ENCODE data around the gene IFNAR2. TPM values are rescaled to one million over a fixed set of nuclear protein-coding genes. Genes with fewer than 3 reads are reported as not detected.

IFNAR2 gene
- total RNA-seq, 1 experiment from 2014 or later: 7.9 TPM

DNA sequence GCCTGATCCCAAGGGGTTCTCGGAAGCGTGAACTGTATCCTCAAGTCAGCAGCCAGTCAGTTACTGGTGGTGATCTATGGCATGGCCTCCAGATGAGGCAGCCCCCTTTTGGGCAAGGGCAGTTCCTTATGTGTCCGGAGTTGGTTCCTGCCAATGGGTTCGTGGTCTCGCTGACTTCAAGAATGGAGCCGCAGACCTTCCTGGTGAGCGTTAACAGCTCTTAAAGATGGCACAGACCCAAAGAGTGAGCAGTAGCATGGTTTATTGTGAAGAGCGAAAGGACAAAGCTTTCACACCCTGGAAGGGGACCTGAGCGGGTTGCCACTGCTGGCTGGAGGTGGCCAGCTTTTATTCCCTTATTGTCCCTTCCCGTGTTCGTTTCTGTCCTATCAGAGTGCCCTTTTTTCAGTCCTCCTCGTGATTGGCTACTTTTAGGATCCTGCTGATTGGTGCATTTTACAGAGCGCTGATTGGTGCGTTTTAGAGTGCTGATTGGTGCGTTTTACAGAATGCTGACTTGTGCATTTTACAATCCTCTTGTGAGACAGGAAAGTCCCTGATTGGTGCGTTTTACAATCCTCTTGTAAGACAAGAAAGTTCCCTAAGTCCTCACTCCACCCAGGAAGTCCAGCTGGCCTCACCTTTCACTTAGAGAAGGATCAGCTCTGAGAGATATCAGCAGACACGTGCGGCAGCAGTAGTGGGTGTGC lies 27.5 kb downstream of the IFNAR2 start:
- in situ Hi-C loops (cut with HindIII; ENCODE audit: low pct_unique_long_range_greater_than_20kb, low sequenced_read_pairs): no loop called here
- no peak for DNase-seq (ENCODE audit: low read depth, low spot score)

DNA sequence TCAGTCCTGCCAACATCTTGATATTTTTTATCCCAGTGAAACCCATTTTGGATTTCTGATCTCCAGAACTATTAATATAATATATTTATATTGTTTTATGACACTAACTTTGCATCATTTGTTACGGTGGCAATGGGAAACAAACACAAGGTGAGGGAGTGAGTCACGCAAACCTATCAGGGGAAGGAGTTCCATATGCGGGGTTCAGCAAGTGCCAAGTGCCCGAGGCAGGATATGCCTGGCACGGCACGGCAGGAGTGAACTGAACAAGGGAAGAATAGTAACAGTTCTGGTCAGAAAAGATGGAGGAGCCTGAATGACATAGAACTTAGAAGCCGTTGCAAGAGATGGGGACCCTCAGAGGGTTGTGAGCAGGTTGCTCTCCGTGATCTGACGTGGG lies 28.7 kb downstream of the IFNAR2 start:
- DNase-seq (ENCODE audit: low read depth, low spot score): no peak
- in situ Hi-C loops (cut with HindIII; ENCODE audit: low pct_unique_long_range_greater_than_20kb, low sequenced_read_pairs): no loop called here

- DNase-seq (ENCODE audit: low read depth, low spot score): peak; percentile 15
- in situ Hi-C loops (cut with HindIII; ENCODE audit: low pct_unique_long_range_greater_than_20kb, low sequenced_read_pairs): no loop called here
Observed at GRCh38 chr21:33259428-33259827, 29.7 kb downstream of the IFNAR2 start.

DNA sequence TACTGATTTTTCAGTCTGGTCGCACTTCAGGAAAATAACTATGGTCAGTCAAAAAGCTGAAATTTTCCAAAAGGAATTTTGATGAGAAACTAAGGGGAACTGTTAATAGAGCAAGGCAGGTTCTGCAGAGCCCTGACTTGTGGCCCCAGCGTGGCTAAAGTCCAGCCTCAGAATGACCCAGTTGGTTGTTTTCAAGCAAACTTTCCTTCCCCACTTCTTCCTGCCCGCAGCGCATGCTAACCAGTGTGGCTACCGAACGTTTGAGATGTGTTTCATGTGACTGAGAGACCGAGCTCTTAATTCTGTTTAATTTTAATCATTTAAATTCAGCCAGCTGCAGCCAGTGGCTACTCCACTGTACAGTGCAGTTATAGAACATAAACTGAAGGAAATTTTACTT lies 30.3 kb downstream of the IFNAR2 start:
- peak; percentile 2 for DNase-seq (ENCODE audit: low read depth, low spot score)
- in situ Hi-C loops (cut with HindIII; ENCODE audit: low pct_unique_long_range_greater_than_20kb, low sequenced_read_pairs): no loop called here

DNA sequence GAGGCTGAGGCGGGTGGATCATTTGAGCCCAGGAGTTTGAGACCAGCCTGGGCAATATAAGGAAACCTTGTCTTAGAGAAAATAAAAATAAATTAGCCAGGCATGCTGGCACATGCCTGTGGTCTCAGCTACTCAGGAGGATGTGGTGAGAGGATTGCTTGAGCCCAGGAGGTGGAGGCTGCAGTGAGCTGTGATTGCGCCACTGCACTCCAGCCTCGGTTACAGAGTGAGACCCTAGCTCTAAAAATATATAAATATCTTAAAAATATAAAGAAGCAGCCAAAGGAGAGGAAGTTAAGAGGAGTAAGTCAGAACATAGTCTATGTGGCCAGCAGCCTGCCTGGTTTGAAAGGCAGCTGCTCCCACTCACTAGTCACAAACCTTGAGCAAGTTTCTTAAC lies 31.9 kb downstream of the IFNAR2 start:
- in situ Hi-C loops (cut with HindIII; ENCODE audit: low pct_unique_long_range_greater_than_20kb, low sequenced_read_pairs): no loop called here
- peak; percentile 9 for DNase-seq (ENCODE audit: low read depth, low spot score)

DNA sequence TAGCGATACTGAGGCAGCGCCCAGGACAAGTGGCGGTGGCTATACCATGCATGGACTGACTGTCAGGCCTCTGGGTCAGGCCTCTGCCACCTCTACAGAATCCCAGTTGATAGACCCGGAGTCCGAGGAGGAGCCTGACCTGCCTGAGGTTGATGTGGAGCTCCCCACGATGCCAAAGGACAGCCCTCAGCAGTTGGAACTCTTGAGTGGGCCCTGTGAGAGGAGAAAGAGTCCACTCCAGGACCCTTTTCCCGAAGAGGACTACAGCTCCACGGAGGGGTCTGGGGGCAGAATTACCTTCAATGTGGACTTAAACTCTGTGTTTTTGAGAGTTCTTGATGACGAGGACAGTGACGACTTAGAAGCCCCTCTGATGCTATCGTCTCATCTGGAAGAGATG lies 33.2 kb downstream of the IFNAR2 start:
- DNase-seq (ENCODE audit: low read depth, low spot score): no peak
- in situ Hi-C loops (cut with HindIII; ENCODE audit: low pct_unique_long_range_greater_than_20kb, low sequenced_read_pairs): no loop called here

- no peak for DNase-seq (ENCODE audit: low read depth, low spot score)
- in situ Hi-C loops (cut with HindIII; ENCODE audit: low pct_unique_long_range_greater_than_20kb, low sequenced_read_pairs): no loop called here
Observed at GRCh38 chr21:33264561-33264960, 34.8 kb downstream of the IFNAR2 start.

GRCh38 chr21:33265664-33266049 lies 35.9 kb downstream of the IFNAR2 start:
- no peak for DNase-seq (ENCODE audit: low read depth, low spot score)
- in situ Hi-C loops (cut with HindIII; ENCODE audit: low pct_unique_long_range_greater_than_20kb, low sequenced_read_pairs): no loop called here

GRCh38 chr21:33266050-33266788 lies 36.5 kb downstream of the IFNAR2 start, which contains the start of gene IL10RB:
IL10RB (plus strand) TSS chr21:33266367; CDS start chr21:33266466, 99 bp downstream.
- in situ Hi-C loops (cut with HindIII; ENCODE audit: low pct_unique_long_range_greater_than_20kb, low sequenced_read_pairs): no loop called here
- peak; percentile 36 for DNase-seq (ENCODE audit: low read depth, low spot score)

DNA sequence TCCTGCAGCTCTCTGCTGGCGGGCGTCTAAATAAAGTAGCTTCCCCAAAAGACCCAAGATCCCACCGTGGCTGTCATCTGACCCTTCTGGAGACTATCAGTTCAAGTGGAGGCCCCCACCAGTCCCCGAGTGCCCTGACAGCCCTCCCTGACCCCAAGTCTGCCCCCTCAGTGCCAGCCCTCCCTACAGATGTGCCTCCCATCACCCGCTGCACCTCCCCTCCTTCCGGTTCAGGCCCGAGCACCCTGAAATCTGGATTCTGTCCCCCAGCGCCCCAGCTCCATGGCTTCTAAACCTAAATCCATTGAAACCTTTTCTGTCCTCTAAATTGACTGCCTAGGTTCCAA lies 37.0 kb downstream of the IFNAR2 start:
- in situ Hi-C loops (cut with HindIII; ENCODE audit: low pct_unique_long_range_greater_than_20kb, low sequenced_read_pairs): no loop called here

DNA sequence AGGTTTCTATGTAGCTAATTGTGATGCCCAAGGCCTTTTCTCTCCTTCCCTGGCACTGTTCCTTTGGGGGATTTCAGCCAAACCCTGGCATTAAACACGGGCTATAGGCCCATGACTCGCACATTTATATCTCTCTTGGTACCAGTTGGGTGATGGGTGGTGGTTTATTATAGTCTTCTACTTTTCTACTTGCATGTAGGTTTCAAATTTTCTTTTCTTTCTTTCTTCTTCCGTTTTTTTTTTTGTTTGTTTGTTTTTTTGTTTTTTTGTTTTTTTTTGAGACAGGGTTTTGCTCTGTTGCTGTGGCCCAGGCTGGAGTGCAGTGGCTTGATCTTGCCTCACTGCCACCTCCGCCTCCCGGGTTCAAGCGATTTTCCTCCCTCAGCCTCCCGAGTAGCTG lies 37.5 kb downstream of the IFNAR2 start:
- no peak for DNase-seq (ENCODE audit: low read depth, low spot score)
- in situ Hi-C loops (cut with HindIII; ENCODE audit: low pct_unique_long_range_greater_than_20kb, low sequenced_read_pairs): no loop called here

More for the DNA sequence above, 37.0 kb downstream of the IFNAR2 start:
- no peak for DNase-seq (ENCODE audit: low read depth, low spot score)

GRCh38 chr21:33268393-33268736 lies 38.6 kb downstream of the IFNAR2 start:
- no peak for DNase-seq (ENCODE audit: low read depth, low spot score)
- in situ Hi-C loops (cut with HindIII; ENCODE audit: low pct_unique_long_range_greater_than_20kb, low sequenced_read_pairs): no loop called here

- in situ Hi-C loops (cut with HindIII; ENCODE audit: low pct_unique_long_range_greater_than_20kb, low sequenced_read_pairs): no loop called here
- DNase-seq (ENCODE audit: low read depth, low spot score): no peak
Observed at GRCh38 chr21:33268737-33269441, 39.2 kb downstream of the IFNAR2 start.

- in situ Hi-C loops (cut with HindIII; ENCODE audit: low pct_unique_long_range_greater_than_20kb, low sequenced_read_pairs): no loop called here
- no peak for DNase-seq (ENCODE audit: low read depth, low spot score)
Observed at GRCh38 chr21:33270986-33271385, 41.2 kb downstream of the IFNAR2 start.

- DNase-seq (ENCODE audit: low read depth, low spot score): no peak
- in situ Hi-C loops (cut with HindIII; ENCODE audit: low pct_unique_long_range_greater_than_20kb, low sequenced_read_pairs): no loop called here
Observed at GRCh38 chr21:33273044-33273443, 43.3 kb downstream of the IFNAR2 start.

DNA sequence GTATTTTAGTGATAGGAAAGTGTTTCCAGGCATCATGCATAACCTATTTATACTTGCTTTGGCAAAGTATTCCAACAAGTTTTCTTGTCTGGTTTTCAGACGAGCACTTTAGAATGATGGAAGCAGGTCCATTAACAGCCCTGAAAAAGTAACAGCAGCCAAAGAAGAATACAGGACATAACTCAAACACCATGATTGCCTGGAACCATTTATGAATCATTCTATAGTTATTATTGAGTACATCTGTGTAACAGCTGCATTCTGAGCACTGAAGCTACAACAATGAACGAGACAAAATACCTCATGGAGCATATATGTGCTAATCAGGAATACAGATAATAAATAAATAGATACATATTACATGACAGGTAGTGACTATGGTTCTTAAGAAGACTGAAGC lies 49.0 kb downstream of the IFNAR2 start:
- DNase-seq (ENCODE audit: low read depth, low spot score): no peak
- in situ Hi-C loops (cut with HindIII; ENCODE audit: low pct_unique_long_range_greater_than_20kb, low sequenced_read_pairs): no loop called here

DNA sequence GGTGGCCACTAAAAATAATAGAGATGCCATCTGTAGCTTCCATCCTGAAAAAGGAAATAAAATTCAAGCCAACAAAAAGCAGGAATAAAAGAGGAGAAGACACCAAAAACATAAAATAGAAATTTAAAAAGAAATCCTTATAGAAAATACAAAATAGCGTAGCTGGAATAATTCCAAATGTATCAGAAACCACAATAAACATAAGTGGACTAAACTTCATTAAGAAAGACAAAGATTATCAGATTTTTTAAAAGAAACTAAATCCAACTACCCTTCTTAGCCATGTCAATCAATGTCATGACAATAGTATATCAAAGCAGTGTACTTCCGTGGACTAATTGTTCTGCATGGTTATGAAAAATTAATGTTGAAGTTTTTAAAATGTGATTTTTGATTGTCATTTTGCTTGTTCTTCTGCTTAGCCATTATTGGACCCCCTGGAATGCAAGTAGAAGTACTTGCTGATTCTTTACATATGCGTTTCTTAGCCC lies 49.6 kb downstream of the IFNAR2 start:
- in situ Hi-C loops (cut with HindIII; ENCODE audit: low pct_unique_long_range_greater_than_20kb, low sequenced_read_pairs): no loop called here
- no peak for DNase-seq (ENCODE audit: low read depth, low spot score)
